Fibroblast of lung (primary cell): ENCODE measurements around the gene ALG5.

Experiments
- EZH2 ChIP-seq: IDR thresholded peaks from 2 replicates; pipeline ENCODE4 v1.5.1; 2012; ENCODE audit warnings: low read length, control low read depth, mild to moderate bottlenecking; ENCODE audit errors: missing control alignments
- TF ChIP-seq, protein P1 (sequence below), 2 donors: IDR thresholded peaks in 1 of 2; conservative IDR thresholded peaks in 1 of 2; 1 replicate in 1 of 2; 2 replicates in 1 of 2; pipeline ENCODE4 v1.5.1; 2011 to 2012; ENCODE audit warnings: low read length in 2 of 2, control low read depth in 1 of 2, inconsistent platforms in 1 of 2, low read depth in 1 of 2, mild to moderate bottlenecking in 1 of 2

- TF ChIP-seq, protein P1, sequence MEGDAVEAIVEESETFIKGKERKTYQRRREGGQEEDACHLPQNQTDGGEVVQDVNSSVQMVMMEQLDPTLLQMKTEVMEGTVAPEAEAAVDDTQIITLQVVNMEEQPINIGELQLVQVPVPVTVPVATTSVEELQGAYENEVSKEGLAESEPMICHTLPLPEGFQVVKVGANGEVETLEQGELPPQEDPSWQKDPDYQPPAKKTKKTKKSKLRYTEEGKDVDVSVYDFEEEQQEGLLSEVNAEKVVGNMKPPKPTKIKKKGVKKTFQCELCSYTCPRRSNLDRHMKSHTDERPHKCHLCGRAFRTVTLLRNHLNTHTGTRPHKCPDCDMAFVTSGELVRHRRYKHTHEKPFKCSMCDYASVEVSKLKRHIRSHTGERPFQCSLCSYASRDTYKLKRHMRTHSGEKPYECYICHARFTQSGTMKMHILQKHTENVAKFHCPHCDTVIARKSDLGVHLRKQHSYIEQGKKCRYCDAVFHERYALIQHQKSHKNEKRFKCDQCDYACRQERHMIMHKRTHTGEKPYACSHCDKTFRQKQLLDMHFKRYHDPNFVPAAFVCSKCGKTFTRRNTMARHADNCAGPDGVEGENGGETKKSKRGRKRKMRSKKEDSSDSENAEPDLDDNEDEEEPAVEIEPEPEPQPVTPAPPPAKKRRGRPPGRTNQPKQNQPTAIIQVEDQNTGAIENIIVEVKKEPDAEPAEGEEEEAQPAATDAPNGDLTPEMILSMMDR (conservative IDR thresholded peaks at IDR 0.05 in 1 of 2, IDR thresholded peaks at IDR 0.05 in 1 of 2; ENCODE audit: low read depth in 1 of 2, low read length in 2 of 2): no peak
- no peak for TF ChIP-seq EZH2
Measured at GRCh38 chr13:36905944-36906343, 93.2 kb downstream of the ALG5 start.
